ENCODE measurements around the gene CCL17.

CCL17 gene

GRCh38 chr16:57462978-57463362 is 58.4 kb downstream of the CCL17 start:
- no peak for DNase-seq
- in situ Hi-C loops (cut with MboI; ENCODE audit: low pct_unique_long_range_greater_than_20kb, low sequenced_read_pairs): no loop called here

- no peak for DNase-seq
- in situ Hi-C loops (cut with MboI; ENCODE audit: low pct_unique_long_range_greater_than_20kb, low sequenced_read_pairs): no loop called here
Measured at GRCh38 chr16:57464523-57464922, 60.0 kb downstream of the CCL17 start.
